GM19043 (cell line): ENCODE measurements around the gene BAMBI.

ENCODE experiments used
- ATAC-seq: cut with Tn5 transposase; IDR thresholded peaks from one replicate; pipeline ENCODE4 v1.9.1; 2021; ENCODE audit warnings: low read depth; ENCODE audit not compliant: unreplicated experiment

The BAMBI gene

DNA sequence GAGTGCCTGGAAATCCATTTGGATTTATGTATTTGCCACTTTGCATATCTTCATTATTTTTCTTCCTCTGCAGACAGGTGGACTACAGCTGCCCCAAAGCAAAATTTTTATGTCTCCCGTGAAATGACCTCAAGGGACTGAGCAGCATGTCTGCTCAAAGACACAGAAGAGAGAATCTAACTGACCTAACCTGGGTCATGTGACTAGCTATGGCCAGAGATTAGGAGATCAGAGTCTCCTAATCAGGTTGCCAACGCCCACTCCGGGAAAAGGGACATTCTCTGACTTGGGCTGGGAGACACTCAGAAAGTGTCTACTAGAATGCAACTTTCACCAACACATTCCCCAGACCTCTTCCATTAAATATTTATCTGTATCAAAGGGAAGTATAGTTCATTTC, 2.5 kb upstream of the BAMBI start:
- no peak for ATAC-seq

DNA sequence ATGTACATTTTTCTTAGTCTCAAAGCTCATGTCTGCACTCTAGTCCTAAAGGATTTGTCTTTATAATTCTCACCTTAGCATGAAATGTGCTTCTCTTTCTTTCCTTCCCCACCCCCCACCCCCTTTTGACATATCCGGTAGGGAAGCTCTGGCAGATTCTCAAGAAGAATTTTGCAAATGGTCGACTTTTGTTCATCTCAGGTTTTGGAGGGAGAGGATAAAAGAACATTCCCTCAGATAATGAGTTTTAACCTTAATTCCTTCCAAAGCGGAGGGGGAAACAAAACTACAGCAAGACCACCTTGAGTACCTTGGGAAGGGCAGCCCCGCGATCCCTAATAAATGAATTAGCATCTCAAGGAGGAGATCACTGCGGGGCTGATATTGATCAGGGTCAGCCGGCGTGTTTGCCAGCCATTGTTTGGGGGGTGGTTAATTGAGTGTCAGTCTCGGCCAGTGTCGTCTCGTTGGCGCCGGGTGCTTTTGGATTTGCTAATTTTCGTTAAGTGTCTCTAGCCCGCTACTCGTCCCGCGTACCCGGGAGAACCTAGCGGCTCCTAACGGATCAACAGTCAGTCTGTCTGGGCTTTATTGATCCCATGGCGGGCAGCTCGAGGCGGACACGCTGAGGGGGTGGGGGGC, 874 bp upstream of the BAMBI start:
- no peak for ATAC-seq

DNA sequence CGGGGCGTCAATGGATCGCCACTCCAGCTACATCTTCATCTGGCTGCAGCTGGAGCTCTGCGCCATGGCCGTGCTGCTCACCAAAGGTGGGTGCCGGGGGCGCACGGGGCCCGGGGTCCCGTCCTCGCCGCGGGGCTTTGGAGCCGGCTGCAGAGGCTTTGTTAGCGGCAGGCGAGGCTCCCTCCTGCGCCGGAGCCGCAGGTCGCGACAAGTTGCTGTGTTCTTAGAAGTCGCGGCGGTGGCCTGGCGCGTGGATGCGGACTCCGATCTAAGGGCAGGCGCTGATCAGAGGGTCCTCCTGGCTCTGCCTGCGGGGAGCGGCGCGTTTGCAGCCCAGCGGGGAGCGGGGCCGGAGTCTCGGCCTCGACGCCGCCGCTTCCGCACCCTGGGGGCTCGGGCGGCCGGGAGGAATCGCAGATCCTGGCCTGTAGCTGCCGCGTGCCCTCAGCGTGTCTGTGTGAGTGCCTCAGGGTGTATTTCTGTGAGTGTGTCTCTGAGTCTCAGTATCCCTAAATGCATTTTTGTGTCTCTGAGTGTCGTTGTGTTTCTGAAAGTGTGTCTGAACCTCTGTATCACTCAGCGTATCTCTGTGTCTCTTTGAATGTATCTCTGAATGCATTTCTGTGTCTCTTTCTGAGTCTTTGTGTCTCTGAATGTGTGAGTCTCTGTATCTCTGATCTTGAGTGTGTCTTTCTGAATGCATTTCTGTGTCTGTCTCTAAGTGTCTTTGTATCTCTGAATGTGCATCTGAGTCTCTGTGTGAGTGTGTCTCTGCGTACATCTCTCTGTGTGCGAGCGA, 766 bp downstream of the BAMBI start:
- ATAC-seq: no peak

DNA sequence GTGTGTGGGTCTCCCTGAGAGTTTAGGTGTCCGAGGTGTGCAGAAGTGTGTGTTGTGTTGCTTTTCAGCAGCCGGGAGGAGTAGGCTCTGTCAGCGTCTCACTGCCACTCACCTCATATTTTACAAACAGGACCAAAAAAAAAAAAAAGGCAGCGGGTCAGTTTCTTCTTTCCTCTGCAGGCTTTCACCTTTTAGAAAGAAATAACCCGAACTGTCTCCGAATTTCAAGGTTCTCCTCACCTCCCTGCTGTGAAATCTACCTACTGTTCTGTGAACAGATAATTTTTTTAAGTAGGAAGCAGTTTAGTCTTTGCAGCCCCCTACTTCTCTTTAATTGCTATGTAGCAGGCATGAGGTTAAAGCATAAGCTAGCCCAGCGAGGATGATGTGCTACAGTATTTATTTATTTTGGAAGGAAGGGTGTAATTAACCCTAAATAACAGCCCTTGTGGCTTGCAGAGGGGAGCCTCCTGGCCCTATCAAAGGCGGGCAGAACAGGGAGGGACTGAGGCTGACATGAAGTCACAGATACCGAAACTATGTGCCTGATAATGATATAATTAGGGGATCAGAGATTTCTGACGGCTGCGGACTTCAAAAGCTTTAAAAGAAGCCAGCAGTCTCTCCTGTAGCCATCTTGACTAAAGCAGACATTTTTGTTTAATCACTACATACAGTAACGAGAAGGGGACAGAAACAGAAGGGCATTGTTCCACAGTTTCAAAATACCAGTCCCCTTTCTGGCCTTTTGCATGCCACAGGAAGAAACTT, 1.6 kb downstream of the BAMBI start:
- no peak for ATAC-seq

DNA sequence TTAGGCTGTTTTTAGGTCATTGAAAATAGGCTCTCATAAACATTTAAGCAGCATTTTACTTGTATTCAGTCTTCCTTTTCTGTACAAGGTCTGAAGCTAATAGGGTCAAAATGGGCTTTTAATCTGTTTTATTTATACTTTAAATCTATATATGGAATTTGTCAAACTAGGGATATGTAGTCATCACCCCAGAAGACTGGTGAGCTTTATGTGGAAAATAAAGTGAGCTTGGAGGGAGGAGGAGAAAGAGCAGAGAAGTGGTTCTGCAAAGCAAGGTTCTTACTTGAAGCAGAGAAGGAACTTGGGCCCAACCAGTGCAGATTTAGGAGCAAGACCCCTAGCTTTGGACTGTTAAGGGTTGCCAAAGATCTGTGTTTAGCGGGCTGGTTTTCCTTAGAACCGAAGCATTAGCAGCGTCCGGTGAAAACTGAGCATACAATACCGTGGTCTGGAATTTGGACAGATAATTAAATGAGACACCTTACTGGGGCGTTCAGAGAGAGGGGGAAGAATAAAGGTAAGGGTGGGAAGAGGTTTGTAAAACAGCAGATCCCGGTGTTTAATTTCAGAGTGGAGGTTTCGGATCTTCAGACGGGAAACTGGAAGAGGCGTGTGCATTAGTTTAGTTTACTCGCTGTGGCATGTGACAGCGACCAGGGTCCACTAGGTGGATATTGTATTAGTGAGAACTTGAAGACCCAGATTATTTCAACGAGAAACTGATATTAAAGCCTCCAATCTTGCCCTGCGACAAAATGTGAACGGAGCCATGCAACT, 2.4 kb downstream of the BAMBI start:
- no peak for ATAC-seq

DNA sequence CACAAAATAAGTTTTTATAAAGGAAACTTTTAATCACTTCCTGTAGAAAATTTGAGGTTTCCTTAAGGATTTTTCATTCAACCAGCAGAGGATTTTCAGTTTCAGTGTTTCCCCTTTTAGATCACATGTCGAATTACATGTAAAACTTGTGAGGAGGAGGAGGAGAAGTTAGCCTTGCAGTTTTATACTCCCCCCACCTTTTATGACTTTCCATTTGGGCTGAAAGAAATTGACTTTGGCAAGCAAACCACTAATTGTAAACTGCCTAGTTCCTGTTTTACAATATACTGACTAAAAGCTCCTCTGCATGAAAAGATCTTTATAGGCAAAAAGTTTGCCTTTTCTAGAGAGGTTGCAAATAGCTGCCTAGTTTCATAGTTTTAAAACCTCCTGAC, 3.0 kb downstream of the BAMBI start:
- ATAC-seq: no peak

DNA sequence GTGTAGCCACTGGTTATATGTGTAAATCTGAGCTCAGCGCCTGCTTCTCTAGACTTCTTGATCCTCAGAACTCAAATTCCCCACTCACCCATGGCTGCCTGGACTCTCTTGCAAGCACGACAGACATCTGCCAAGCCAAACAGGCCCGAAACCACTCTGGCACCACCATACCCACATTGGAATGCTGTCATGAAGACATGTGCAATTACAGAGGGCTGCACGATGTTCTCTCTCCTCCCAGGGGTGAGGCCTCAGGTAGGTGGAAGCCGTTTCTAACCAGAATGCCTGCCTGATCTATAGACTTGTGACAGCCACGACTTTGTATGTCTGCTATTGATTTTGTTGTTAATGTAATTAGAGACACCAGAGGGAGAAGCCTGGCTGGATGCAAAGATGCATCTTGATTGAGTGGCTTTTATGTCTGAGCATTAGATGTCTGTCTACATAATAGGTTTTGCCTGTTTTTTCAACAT, 4.0 kb downstream of the BAMBI start:
- ATAC-seq: no peak

DNA sequence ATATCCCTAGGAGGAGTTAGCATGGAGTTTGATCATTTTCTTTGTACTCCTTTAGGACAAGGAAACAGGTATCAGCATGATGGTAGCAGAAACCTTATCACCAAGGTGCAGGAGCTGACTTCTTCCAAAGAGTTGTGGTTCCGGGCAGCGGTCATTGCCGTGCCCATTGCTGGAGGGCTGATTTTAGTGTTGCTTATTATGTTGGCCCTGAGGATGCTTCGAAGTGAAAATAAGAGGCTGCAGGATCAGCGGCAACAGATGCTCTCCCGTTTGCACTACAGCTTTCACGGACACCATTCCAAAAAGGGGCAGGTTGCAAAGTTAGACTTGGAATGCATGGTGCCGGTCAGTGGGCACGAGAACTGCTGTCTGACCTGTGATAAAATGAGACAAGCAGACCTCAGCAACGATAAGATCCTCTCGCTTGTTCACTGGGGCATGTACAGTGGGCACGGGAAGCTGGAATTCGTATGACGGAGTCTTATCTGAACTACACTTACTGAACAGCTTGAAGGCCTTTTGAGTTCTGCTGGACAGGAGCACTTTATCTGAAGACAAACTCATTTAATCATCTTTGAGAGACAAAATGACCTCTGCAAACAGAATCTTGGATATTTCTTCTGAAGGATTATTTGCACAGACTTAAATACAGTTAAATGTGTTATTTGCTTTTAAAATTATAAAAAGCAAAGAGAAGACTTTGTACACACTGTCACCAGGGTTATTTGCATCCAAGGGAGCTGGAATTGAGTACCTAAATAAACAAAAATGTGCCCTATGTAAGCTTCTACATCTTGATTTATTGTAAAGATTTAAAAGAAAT, 4.8 kb downstream of the BAMBI start:
- ATAC-seq: no peak

DNA sequence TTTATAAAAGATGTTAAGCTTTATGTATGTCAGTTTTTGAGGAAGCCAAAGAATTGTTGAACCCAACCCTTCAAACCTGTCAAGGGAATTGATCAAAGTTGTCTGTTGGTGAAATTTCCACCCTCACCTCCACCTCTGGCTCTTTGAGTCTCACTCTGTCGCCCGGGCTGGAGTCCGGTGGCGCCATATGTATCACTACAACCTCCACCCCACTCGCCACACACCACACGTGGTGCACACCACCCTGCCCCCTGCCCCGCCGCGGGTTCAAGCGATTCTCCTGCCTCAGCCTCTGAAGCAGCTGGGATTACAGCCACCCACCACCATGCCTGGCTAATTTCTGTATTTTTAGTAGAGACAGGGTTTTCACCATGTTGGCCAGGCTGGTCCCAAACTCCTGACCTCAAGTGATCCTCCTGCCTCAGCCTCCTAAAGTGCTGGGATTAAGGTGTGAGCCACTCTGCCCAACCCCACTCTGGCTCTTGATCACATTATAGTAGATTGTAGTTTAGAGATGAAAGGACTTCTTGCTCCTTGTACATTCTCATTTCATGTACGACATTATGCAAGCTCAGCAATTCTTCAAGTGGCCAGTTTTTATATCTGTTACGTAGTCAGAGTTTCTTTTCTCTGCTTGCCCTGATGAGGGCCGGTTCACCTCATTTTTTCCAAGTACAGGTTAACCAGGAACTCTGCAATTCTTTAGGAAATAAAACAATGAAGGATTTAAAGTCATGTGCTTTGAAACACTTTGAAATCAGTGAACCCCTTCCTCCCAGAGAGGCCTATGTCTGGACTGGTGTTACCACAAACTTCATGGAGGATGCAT, 7.0 kb downstream of the BAMBI start:
- no peak for ATAC-seq

DNA sequence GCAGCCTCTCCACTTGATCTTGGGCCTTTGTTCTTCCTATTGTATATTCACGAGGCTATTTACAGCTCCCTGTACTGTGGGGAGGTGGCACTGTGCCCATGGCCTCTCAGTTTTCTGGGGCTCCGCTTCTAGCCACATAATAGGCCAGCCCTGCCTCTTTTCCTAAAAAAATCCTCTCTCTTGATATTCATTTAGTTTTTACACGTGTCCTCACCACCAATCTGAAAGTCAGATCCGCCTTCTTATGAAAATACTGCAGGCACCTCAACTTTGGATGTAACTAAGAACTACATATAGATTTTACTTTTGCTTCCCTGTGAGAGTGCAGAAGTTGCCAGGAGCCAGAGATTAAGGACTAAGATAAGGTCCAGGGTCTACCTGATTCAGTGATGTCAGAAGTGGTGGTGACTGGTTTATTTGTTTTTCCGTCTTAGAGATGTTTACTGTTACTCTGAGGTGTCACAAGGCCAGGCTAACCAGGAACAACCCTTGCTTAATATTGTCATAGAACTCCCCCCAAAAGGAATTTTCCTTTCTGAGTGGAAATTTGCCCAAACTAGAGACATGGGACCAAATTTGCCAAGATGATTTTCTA, 7.8 kb downstream of the BAMBI start:
- ATAC-seq: no peak

DNA sequence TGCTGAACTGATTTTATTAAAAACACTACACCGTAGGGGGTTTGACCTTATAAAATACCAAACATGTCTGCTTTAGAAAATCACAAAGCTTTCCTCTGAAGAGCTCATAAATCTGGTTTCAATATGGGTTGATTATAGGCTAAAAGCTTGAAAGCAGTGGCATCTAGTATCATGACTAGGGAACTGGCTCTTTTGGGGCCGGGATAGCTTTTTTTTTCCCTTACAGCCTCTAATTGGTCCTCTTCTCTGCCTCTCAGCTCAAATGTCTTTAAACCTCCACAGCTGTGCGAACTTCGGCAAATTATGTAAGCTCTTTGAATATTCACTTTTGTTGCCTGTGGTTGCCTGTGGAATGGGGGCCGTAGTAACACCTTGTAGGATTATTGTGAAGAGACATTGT, 8.4 kb downstream of the BAMBI start:
- no peak for ATAC-seq

DNA sequence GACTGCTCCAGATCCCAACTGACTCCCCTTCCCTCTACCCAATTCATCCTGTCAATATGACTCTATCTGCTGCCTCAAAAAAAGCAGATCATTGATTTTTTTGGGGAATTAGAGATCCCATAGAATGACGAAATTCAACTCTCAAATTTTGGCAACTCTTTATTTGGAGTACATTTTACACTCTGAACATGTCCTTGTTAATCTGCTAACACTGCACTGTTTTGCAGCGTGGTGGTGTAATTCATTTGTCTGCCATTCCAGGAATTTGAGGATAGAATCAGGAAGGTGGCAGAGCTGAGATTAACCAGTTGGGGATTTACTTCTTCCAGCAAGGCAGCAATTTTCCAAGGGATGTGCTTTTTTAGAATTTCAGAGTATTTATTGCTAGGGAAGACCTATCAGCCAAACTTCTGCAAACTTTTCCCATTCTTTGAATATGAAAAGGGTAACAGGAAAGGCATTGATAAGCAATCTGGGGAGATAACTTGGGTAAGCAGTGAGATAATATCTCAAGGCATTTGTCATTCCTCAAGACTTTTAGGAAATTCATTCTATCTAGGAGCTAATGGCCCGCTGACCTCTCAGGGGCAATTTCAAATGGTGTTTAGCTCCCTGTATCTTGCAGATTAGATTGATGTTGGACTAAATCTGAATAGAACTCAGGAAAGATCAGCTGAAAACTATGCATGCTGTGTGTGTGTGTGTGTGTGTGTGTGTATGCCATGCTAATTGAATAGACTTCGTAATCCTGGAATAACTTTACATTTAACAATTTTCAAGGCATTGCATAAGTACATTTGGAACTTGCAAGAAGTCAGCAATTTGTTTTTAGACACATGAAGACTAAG, 9.7 kb downstream of the BAMBI start:
- no peak for ATAC-seq

DNA sequence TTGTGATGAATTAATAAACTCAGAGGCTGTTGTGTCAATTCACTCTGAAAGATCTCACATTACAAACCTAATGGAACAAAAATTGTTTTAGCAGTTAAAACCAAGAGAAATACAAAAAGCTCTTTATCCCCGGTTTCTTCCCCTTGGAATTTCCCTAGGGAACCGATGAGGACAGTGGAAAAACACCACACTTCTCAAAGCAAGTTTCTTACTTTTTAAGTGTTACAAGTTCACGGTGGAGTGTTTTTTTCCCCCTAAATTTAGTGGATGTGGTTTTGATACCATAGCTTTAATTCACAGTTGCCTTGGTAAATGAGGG, 10.3 kb downstream of the BAMBI start:
- no peak for ATAC-seq

DNA sequence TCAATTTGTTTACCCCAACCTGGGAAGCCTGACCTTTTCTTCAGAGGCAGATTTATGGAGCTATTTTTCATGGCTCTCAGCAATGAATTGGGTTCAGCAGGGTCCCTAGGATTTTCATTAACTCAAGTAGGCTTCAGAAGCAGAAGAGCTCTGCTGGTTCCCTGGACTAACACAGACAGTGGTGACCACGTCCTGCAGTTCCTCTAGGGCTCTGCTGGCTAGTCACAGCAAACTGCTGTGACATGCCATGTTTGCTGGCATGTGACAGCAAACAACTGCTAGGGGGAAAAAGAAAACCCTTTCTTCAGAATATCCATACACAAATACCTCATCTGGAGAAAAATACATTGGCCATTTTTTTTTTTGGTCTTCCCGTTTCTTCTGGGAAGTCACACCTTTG, 13.2 kb downstream of the BAMBI start:
- ATAC-seq: no peak

DNA sequence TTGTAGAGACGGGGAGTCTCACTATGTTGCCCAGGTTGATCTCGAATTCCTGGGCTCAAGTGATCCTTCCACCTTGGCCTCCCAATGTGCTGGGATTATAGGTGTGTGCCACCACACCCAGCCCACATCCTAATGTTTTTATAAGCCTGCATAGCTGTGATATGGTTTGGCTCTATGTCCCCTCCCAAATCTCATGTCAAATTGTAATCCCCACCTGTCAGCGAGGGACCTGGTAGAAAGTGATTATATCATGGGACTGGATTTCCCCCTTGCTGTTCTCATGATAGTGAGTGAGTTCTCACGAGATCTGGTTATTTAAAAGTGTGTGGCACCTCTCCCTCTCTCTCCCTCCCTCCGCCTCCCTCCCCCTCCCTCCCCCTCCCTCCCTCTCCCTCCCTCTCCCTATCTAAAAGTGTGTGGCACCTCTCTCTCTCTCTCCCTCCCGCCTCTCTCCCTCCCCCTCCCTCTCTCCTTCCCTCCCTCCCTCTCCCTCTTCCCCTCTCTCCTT, 13.9 kb downstream of the BAMBI start:
- ATAC-seq: no peak

DNA sequence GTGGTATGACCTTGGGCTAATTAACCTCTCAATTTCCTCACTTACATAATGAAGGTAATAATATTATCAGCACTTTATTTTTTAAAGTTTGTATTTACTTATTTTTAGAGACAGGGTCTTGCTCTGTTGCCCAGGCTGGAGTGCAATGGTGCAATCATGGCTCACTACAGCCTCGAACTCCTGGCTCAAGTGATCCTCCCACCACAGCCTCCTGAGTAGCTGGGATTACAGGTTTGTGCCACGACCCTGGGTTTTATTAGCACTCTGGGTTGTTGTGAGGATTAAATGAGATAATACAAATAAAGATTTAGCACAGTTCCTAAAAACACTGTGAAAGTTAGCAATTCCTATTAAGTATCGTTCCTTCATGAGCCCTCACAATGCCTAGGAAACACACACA, 14.7 kb downstream of the BAMBI start:
- ATAC-seq: no peak

DNA sequence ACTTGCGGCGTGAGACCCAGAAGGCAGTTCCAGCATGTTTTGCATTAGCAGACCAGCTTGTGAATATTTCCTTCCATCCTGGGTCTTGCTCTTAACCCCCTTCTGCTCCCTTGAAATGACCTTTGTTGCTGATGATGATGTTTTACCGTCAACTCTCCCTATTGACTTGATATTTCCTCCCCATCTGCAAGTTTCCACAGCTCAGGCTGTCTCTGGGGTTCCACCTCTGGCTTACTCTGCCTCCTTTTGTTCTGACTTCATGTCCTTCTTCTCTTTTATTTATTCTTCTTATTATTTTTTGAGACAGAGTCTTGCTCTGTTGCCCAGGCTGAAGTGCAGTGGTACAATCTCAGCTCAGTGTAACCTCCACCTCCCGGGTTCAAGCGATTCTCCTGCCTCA, 17.2 kb downstream of the BAMBI start:
- ATAC-seq: no peak

DNA sequence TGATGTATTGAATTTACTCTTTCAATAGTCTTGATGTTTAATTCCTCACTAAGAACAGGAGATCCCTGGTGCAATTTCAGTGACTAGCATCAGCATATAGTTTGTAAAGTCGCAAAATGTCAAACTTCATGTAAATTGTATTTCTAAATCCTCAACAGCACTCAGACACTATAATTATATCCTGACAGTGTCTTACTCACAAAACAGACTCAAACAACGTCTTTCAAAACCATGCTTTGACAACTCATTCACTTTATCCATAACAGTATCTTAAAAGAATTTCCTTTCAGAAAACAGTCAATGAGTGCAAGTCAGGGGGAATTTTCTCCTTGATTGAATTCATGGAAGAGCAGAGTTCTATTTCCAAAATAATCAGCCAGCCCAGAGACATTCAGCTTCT, 20.8 kb downstream of the BAMBI start:
- ATAC-seq: no peak
